Astrocyte of the cerebellum (primary cell): ENCODE measurements around the gene RAD23B.

ENCODE experiments used
- DNase-seq: peaks from one replicate; pipeline ENCODE4 v3.0.0-alpha.2; 2011; ENCODE audit warnings: low read depth
- H3K4me3 ChIP-seq: 2 replicates; pipeline ENCODE4 v1.5.1; 2011; ENCODE audit warnings: mild to moderate bottlenecking, low read depth, low read length, moderate library complexity
- in situ Hi-C: cut with HindIII; loops from 2 replicates; pipeline ENCODE4 v1.10.0; 2017; ENCODE audit warnings: low sequenced_read_pairs
- TF ChIP-seq, protein P1 (sequence below): IDR thresholded peaks from 2 replicates; pipeline ENCODE4 v1.5.1; 2012; ENCODE audit warnings: low read length, low read depth, moderate library complexity, mild to moderate bottlenecking; ENCODE audit errors: missing control alignments

Gene RAD23B

GRCh38 chr9:107282759-107283622 is at the start of gene RAD23B:
RAD23B (plus strand) TSS chr9:107283279; CDS start chr9:107283630, 351 bp downstream.
- peak; percentile 95 for DNase-seq
- peak within 1 kb of the TSS; percentile 68 for H3K4me3 ChIP-seq
- in situ Hi-C loops, result no loop called here
- TF ChIP-seq, protein P1, sequence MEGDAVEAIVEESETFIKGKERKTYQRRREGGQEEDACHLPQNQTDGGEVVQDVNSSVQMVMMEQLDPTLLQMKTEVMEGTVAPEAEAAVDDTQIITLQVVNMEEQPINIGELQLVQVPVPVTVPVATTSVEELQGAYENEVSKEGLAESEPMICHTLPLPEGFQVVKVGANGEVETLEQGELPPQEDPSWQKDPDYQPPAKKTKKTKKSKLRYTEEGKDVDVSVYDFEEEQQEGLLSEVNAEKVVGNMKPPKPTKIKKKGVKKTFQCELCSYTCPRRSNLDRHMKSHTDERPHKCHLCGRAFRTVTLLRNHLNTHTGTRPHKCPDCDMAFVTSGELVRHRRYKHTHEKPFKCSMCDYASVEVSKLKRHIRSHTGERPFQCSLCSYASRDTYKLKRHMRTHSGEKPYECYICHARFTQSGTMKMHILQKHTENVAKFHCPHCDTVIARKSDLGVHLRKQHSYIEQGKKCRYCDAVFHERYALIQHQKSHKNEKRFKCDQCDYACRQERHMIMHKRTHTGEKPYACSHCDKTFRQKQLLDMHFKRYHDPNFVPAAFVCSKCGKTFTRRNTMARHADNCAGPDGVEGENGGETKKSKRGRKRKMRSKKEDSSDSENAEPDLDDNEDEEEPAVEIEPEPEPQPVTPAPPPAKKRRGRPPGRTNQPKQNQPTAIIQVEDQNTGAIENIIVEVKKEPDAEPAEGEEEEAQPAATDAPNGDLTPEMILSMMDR, result no peak

- DNase-seq, result no peak
These were observed 47.2 kb upstream of the RAD23B start for GRCh38 chr9:107235765-107236442.

GRCh38 chr9:107237873-107238272 is 45.2 kb upstream of the RAD23B start:
- no peak overlapping the region for H3K4me3 ChIP-seq
- in situ Hi-C loops, result no loop called here
- DNase-seq, result no peak
- TF ChIP-seq, protein P1, result no peak

More at GRCh38 chr9:107235765-107236442, 47.2 kb upstream of the RAD23B start:
- TF ChIP-seq, protein P1, result no peak
- in situ Hi-C loops, result no loop called here
- H3K4me3 ChIP-seq, result no peak overlapping the region

DNA sequence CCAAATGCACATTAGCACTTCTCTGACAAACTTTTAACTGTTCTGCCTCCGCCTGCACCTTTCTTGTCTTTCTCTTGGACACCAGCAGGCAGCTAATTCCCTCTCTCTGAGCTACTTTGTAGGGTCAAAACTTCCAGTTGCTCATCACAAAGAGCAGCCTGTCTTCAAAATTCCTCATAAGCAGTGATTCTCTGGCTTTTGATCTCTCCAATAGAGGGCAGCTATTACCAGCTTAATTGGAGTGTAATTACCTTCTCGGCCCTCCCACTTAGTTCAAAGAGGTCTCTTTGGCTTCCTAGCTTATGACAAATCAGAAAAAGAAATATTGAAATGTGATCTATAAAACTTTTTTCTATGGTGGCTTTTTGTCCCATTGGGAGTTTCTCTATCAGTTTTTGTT is 43.6 kb upstream of the RAD23B start:
- H3K4me3 ChIP-seq, result no peak overlapping the region
- TF ChIP-seq, protein P1, result peak; percentile 42
- in situ Hi-C loops, result no loop called here
- DNase-seq, result no peak

DNA sequence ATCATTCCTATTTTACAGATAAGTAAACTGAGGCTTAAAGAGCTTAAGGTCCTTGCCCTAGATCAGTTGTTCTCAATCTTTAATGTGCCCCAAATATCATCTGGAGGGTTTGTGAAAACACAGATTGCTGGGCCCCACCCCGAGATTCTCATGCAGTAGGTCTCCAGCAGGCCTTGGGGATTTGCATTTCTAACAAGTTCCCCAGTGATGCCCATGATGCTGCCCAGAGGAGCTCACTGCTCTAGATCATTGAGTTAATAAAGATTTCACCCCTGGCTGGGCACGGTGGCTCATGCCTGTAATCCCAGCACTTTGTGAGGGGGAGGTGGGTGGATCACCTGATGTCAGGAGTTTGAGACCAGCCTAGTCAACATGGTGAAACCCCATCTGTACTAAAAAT is 42.8 kb upstream of the RAD23B start:
- TF ChIP-seq, protein P1, result no peak
- no peak overlapping the region for H3K4me3 ChIP-seq
- in situ Hi-C loops, result no loop called here
- no peak for DNase-seq

- H3K4me3 ChIP-seq, result no peak overlapping the region
- no peak for DNase-seq
- TF ChIP-seq, protein P1, result no peak
- in situ Hi-C loops, result no loop called here
These were observed 40.7 kb upstream of the RAD23B start for GRCh38 chr9:107242073-107243030.
